ENCODE results near the gene SBNO2.
"Not testable (repeated sequence)": the region's sequence is repeated elsewhere in the genome, so short reads cannot be mapped to it uniquely, and the experiment has no call there.

SBNO2 gene

GRCh38 chr19:1115646-1116420, 58.2 kb downstream of the SBNO2 start:
- DNase-seq, result no peak

- DNase-seq, result not testable (repeated sequence)
Observed at GRCh38 chr19:1114728-1115127, 59.3 kb downstream of the SBNO2 start.

GRCh38 chr19:1113986-1114483, 60.0 kb downstream of the SBNO2 start:
- DNase-seq, result no peak

DNA sequence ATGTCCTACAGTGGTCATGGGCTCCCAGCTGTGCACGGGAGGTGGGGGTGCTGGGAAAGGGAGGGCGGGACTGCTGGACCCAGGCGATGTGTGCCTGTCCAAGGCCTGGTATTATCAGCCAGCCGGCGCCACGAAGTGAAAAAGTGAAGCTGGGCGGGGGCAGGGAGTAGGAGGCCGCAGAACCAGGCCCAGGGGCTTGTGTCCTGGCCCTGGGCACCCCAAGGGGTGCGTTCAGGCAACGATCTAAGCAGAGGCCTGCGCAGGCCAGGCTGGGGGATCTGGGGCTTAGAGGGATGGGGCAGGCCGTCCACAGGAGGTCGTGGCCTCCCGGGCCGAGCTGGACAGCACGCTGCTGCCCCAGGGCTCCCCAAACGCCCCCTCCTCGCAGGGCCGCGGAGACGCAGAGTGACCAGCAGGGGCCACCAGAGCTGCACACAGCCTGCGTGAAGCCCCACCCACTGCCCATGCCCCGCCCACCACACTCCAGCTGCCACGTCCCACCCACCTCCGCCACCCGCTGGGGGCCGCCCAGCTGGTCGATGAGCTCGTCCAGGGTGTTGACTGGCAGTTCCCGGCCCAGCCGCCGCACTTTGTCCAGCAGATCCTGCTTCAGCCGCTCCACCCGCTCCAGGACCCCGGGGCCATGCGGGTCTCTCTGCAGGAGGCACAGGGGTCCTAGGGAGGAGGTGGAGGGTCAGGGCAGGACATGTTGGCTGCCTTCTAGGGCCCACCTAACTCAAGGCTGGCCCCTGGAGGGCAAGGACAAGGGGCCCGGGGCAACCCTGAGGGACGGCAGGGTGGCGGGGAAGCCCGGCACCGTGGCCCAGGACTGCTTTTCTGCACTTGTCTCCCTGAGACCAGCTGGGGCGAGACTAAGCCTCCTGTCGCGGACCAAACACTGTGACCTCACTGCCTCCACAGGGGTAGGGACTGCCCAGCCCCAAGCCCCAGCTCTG, 60.8 kb downstream of the SBNO2 start:
- peak; percentile 76 for DNase-seq

DNA sequence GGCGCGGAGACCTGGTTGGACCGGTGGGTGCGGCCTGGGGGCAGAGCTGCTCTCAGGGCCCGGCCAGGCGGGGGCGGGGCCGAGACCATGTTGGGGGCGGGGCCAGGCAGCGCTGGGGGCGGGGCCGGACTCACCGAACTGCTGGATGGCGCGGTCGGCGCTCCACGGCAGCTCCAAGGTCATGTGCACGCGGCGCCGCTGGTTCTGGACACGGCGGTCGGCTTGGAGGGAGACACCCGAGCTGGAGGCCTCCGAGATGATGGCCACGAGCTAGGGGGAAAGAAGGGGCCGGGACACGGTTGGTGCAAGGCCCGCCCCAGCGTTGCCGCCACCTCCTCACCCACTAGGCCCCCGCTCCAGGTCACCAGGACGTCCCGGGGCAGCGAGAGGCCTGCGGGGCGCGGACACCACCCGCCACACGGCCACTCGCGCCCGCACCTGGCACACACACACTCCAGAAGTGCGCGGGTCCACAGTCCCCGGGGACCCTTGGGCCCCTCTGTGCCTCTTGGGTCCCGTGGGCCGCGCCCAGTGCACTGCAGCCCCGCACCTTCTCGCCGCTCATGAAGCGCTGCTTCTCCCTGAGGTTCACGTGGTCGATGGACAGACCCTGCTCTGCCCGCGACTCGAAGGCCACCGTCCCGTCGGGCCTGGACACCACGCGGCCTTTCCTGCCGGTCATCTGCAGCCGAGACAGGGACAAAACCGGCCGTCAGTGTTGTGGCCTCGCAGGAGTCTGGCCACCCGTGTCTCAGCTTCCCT, 61.6 kb downstream of the SBNO2 start:
- no peak for DNase-seq

GRCh38 chr19:1111641-1112267, 62.3 kb downstream of the SBNO2 start:
- no peak for DNase-seq

DNA sequence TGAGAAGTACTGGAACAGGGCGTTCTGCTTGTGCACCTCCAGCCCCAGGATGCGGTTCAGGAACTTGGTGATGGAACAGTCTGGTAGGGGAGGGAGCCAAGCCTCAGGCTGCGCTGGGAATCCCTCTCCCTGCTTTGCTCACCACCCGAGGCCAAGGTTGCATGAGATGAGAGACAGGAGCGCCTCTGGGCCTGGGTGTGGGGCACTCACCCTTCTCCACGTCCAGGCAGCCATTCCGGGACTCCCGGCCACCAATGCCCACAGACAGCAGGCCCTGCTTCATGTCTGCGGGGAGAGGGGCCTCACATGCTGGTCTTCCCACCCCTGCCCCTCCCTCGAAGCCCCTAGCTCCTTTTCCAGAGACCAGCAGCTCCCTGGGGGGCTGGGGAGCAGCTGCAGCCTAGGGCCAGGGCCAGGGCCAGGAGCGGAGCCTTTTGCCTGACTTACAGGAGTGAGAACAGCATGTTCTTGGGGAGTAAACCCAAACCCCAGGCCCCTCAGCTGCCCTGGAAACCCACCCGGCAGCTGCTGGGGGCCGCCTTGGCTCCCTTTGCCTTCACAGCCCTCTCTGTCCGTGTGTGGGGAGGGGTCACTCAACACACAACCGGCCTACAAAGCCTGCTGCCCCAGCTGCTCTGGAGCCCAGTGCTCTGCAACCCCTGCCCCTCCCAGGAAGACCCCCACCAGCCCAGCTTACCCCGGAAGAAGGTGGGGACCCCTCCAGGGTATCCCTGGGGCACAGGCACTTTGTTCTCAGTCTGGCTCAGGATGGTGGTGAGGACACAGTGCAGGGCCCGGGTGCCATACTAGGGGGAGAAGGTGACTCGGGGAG, 63.0 kb downstream of the SBNO2 start:
- no peak for DNase-seq

- DNase-seq, result no peak
Observed at GRCh38 chr19:1109697-1110671, 64.1 kb downstream of the SBNO2 start.

- DNase-seq, result no peak
Observed at GRCh38 chr19:1109032-1109551, 65.0 kb downstream of the SBNO2 start.

DNA sequence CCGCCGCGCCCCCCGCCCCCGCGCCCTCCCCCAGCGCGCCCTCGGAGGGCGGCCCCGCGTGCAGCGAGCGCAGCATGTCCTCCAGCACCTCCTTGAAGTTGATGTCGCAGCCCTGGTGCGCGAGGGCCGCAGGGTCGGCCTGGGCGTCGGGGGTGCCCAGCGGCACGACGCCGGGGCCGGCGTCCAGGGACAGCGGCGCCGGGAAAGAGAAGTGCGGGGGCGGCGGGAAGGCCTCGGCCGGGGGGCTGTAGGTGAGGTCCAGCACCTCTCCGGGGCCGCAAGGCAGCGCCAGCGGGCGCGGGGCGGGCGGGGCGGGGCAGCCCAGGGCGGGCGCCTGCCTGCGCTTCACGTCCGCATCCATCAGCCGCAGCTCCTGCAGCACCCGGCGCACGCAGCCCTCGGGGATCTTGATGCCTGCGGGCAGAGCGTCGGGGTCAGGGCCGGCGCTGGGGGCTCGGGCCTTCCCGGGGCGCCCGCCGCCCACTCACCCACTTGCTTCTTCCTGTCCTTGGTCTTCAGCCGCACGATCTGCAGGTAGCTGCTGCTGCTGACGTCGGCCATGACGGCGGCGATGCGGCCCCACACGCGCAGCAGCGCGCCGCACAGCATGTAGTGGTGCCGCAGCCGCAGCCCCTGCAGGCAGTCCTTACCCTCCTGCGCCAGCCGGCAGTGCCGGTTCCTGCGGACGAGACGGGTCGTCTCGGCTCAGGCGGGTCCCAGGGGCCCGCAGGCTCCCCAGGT, 65.6 kb downstream of the SBNO2 start:
- no peak for DNase-seq

- no peak for DNase-seq
Observed at GRCh38 chr19:1107661-1108261, 66.3 kb downstream of the SBNO2 start.

- DNase-seq, result no peak
Observed at GRCh38 chr19:1106841-1107660, 67.0 kb downstream of the SBNO2 start.

DNA sequence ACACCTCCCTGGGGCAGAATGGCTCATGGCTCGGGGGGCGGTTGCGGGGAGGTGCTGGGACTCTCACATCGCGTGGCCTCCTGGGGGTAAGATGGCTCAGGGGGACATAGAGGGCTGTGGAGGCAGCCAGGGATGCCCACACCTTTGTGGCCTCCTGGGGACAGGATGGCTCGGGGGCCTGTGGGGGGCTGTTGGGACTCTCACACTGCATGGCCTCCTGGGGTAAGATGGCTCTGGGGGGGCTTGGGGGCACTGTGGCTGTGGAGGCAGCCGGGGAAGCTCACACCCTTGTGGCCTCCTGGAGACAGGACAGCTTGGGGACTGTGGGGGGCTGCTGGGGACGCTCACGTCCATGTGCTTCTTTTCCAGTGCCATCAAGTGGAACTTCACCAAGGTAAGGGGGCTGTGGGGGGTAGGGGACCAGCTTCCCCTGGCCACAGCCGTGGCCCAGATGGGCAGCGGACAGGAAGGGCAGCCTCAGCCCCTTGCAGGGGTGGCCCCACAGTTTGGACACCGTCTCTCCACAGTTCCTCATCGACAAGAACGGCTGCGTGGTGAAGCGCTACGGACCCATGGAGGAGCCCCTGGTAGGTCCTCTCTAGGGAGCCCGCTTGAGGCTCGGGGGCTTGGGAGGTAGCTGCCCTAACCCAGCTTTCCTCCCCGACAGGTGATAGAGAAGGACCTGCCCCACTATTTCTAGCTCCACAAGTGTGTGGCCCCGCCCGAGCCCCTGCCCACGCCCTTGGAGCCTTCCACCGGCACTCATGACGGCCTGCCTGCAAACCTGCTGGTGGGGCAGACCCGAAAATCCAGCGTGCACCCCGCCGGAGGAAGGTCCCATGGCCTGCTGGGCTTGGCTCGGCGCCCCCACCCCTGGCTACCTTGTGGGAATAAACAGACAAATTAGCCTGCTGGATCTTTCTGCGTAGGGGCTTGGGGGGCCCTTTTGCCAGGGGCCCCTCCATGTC, 67.9 kb downstream of the SBNO2 start:
- no peak for DNase-seq

DNA sequence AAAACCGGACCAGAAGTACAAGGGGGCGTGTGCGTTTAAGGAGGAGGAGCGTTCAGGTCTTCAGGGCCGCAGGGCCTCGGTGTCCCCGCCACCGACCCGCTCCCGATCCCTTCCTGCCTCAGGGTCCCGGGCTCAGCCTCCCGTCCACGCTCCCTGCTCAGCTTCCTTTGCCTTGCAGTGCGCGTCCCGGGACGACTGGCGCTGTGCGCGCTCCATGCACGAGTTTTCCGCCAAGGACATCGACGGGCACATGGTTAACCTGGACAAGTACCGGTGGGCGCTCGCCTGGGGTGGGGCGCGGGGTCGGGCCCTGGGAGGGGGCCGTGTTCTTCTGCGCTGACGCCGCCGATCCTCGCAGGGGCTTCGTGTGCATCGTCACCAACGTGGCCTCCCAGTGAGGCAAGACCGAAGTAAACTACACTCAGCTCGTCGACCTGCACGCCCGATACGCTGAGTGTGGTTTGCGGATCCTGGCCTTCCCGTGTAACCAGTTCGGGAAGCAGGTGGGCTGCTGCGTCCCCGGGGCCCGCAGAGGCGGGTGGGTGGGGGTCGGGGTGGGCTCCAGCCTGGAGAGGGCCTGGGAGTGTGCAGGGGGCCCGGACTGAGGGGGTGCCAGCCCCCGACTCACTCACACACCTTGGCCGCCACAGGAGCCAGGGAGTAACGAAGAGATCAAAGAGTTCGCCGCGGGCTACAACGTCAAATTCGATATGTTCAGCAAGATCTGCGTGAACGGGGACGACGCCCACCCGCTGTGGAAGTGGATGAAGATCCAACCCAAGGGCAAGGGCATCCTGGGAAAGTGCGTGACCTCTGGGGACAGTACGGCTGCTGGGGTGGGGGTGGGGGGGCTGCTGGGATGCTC, 68.8 kb downstream of the SBNO2 start:
- DNase-seq, result no peak

DNA sequence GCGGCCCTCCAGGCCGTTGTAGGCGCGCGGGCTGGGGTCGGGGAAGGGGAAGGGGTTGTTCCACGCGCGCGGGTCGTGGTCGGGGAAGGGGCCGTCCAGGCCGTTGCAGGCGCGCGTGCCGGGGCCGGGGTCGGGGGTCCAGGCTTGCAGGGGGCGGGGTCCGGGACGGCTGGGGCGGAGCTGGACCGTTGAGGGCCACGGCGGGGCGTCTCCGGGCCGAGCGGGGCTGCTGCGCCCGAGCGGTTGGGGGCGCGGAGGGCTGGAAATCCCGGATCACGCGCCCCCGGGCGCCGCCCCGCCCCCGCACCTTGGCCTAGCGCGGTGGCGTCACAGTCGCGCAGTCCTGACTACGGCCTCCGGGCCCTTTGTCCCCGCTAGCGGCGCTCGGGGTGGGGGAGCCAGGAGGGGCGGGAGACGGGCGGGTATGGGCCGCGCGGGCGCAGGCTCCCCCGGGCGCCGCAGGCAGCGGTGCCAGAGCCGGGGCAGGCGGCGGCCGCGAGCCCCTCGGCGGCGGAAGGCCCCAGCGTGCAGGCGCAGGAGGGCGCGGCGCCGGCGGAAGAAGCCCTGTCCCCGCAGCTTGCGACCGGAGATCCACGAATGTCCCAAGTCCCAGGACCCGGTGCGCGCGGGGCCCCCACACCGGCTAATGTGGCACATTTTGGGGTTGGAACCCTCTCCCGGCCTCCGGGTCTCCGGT, 69.6 kb downstream of the SBNO2 start:
- peak; percentile 59 to 61 for DNase-seq

Measured in activated CD4-positive, alpha-beta T cell treated with anti-CD3 and anti-CD28 coated beads, Interleukin-2, amount 50 U/mL, for 4 hours (primary cell).